GM12873 (cell line): ENCODE results near the gene CPNE2.

Experiments used
- TF ChIP-seq, protein P1 (sequence below): IDR thresholded peaks from 2 replicates; pipeline ENCODE4 v1.5.1; 2012; ENCODE audit warnings: low read depth, mild to moderate bottlenecking, moderate library complexity, low read length, control low read depth; ENCODE audit not compliant: insufficient read depth; ENCODE audit errors: missing control alignments

Gene CPNE2

DNA sequence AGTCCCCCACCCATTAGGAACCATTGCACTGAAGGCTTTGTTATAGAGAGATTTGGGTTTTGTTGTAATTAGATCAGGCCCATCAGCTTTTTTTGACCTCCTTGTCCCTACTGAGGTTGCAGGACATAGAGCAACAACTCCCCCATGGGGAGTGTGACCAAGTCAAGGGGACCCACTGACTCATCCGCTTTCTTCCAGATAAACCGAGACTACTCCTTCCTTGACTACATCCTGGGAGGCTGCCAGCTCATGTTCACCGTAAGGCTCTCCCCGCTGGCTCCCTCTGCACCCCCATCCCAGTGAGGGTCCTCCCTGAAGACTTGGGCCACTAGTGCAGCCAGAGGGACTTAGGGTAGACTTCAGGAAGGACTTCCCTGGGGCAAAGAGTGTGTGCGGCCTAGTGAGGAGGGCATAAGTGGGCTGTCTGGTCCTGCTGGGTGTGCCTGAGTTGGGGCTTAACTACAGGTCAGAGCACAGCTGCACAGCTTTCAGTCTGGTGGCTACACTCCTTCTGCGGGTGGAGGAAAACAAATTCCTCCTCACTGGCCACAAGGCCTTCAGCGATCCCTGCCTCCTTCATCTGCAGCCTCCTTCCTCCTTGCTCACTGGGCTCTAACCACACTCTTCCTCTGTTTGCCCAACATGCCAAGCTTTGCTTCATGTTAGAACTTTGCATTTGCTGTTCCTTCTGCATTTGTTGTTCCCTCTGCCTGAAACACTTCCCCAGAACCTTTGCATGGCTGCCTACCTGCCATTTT lies 31.0 kb downstream of the CPNE2 start:
- TF ChIP-seq, protein P1, sequence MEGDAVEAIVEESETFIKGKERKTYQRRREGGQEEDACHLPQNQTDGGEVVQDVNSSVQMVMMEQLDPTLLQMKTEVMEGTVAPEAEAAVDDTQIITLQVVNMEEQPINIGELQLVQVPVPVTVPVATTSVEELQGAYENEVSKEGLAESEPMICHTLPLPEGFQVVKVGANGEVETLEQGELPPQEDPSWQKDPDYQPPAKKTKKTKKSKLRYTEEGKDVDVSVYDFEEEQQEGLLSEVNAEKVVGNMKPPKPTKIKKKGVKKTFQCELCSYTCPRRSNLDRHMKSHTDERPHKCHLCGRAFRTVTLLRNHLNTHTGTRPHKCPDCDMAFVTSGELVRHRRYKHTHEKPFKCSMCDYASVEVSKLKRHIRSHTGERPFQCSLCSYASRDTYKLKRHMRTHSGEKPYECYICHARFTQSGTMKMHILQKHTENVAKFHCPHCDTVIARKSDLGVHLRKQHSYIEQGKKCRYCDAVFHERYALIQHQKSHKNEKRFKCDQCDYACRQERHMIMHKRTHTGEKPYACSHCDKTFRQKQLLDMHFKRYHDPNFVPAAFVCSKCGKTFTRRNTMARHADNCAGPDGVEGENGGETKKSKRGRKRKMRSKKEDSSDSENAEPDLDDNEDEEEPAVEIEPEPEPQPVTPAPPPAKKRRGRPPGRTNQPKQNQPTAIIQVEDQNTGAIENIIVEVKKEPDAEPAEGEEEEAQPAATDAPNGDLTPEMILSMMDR, result no peak

DNA sequence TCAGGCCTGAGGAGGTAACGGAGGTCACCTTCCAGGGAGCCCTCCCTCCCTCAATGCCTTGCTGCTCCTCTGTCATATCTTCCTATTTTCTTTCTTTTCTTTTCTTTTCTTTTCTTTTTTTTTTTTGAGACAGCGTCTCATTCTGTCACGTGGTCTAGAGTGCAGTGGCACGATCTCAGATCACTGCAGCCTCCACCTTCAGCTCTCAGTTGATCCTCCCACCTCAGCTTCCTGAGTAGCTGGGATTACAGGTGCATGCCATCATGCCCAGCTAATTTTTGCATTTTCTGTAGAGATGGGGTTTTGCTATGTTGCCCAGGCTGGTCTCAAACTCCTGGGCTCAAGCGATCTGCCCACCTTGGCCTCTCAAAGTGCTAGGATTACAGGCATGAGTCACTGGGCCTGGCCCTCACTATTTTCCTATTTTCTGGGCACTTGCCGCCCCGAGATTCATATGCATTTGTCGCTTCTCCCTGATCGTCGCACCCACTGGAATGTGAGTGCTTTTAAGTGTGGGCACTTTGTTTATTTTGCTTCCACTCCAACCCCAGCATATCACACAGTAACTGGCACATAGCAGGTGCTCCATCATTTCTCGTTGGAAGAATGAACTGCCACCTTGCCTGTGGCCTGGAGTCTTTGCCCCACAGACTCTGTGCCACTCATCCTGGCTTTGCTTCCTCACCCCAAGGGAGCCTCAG lies 31.7 kb downstream of the CPNE2 start:
- TF ChIP-seq, protein P1, result no peak

DNA sequence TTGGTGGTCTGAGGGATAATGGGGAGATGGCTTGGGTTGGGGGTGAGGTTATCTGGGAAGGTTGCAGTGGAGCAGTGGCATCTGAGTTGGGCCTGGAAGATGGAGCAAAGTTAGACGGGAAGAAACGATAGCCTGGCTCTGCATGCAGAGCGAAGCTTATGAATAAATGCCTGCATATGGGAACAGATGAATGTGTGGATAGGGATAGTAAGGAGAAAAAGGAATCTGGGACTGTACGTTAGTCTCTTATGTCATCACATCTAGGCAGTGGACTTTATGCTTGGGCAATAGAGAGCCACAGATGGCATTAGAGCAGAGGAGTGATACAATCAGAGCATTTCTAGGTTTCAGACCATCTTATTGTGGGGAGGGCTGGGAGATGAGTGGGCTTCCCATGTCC lies 33.0 kb downstream of the CPNE2 start:
- TF ChIP-seq, protein P1, result no peak

DNA sequence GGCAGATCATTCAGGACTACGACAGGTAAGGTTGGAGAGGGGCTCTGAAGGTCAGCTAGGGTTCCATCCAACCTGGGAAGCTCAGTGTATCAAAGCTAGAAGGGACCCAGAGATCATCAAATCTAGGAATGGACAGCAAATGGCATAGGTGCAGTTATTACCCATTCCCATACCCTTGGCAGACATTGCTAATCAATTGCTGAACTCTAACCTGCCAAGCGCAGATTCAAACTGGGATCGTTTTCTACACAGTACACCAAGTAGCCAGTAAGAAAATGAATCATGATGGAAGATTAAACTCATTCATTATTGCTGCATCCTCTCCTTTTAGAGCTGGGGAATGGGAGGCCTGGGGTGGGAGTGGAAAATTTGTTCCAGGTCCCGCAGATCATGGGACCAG lies 33.6 kb downstream of the CPNE2 start:
- TF ChIP-seq, protein P1, result no peak

DNA sequence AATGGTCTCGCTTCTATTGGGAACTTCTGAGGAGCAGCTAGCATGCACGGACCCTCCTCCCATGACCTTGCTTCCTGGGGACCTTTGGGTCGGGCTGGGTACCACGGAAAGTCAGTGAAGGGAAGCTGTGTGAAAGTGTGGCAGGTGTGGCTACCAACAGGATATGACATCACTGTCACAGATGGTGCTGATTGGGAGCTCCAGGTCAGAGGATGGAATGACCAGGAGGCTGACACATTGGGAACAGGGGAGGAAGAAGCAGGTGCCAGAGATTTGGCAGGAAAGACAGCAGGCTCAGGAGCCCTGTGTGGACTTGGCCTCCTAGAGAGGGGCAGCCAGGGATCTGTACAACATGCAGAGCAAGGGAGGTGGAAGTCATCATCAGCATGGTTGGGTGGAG lies 34.0 kb downstream of the CPNE2 start:
- TF ChIP-seq, protein P1, result no peak

DNA sequence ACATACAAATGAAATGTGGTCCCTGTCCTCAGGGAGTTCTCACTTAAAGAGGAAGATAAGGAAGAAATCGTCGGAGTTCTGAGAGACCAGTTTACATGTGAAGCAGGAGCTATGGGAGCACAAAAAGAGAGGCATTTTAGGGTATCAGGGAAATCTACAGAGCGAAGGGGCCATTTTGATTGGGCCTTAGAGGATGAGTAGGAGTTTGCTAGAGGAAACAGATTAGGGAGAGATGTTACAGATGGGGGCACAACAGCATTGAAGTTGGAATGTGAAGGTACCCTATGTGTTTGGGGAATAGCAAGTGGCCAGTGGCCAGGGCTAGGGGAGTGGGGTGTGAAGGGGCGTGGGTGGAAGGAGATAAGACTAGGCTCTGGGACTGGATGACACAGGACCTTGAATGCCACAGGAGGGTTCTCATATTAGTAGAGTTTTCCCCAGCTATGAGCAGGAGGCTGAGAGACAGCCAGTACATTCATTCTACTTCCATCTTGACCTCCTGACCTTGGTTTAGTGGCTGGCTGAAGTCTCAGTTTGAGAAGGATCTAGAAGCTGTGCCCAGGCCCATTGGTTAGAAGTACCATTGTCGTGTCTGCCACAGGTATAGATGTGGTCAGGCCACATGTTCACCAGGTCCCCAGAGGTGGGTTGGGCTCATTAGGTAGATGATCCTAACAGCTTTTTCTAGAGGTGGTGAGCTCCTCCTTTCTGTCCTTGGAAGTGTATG lies 34.8 kb downstream of the CPNE2 start:
- TF ChIP-seq, protein P1, result no peak

DNA sequence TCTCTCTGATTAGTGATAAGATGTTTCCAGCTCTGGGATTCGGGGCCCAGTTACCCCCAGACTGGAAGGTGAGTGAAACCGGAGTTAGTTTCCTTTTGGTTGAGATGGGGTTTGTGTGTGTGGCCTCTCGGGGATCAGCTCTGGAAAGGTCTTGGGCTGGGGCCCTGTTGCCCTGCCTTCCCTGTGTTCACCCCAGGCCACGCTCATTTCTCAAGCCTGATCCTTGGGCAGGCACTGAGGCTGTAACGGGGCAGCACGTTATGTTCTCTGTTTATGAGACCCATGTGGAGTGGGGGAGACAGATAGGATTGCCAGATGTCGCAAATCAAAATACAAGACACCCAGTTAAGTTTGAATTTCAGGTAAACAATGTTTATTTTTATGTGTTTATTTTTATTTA lies 35.5 kb downstream of the CPNE2 start:
- TF ChIP-seq, protein P1, result no peak
